Measurements from ENCODE around the gene SIK2.

GRCh38 chr11:111727431-111727830 lies 125.2 kb downstream of the SIK2 start:
- TF ChIP-seq CTCF (IDR thresholded peaks at IDR 0.05 in 8 of 11, conservative IDR thresholded peaks at IDR 0.05 in 3 of 11): no peak
- TF ChIP-seq POLR2A (IDR thresholded peaks at IDR 0.05): no peak
- no peak for TF ChIP-seq POLR2AphosphoS5 (IDR thresholded peaks at IDR 0.05)

All from spleen (tissue), 7 donors.